Keratinocyte (primary cell): ENCODE measurements around the gene SRGAP3.

Experiments used
- CTCF ChIP-seq, 3 experiments: IDR thresholded peaks in 1 of 3; conservative IDR thresholded peaks in 1 of 3; optimal IDR thresholded peaks in 1 of 3; 2 replicates in 2 of 3; 3 replicates in 1 of 3; pipeline versions ENCODE3 to v1.5.1; 2011; ENCODE audit warnings: low read length in 3 of 3, mild to moderate bottlenecking in 3 of 3, moderate library complexity in 2 of 3, control low read depth in 1 of 3, inconsistent platforms in 1 of 3; ENCODE audit not compliant: insufficient read depth in 2 of 3; ENCODE audit errors: extremely low read depth in 1 of 3
- EZH2 ChIP-seq: IDR thresholded peaks from one replicate; pipeline ENCODE4 v1.6.1; 2012; ENCODE audit warnings: inconsistent platforms, mild to moderate bottlenecking, low read length, moderate library complexity

- TF ChIP-seq CTCF (optimal IDR thresholded peaks at IDR 0.05 in 1 of 3, IDR thresholded peaks at IDR 0.05 in 1 of 3, conservative IDR thresholded peaks at IDR 0.05 in 1 of 3; ENCODE audit: extremely low read depth in 1 of 3, insufficient read depth in 2 of 3, low read length in 3 of 3) = no peak
- no peak for TF ChIP-seq EZH2
These were observed 110.1 kb downstream of the SRGAP3 start for GRCh38 chr3:9139366-9139765.
